Heart left ventricle (tissue), 16 donors: ENCODE data around the gene DNAH3. TPM values are rescaled to one million over a fixed set of nuclear protein-coding genes. Genes with fewer than 3 reads are reported as not detected.

Experiments
- ATAC-seq, 4 donors: fragments of 200-7000 bp; cut with Tn5 transposase; one replicate each; pipeline ENCODE4 v1.9.1; 2020 to 2022; ENCODE audit warnings: moderate library complexity in 4 of 4, mild to moderate bottlenecking in 3 of 4, moderate number of reproducible peaks in 1 of 4
- DNase-seq, 5 donors: peaks; one replicate each; pipeline ENCODE4 v3.0.0-alpha.2; 2020
- H3K27ac ChIP-seq, 12 donors: fragments of 200-600 bp; sonication (generic) in 4 of 12; one replicate each; pipeline versions ENCODE4 v1.5.0 to v1.8.0; 2016 to 2022; ENCODE audit warnings: mild to moderate bottlenecking in 2 of 12
- H3K27me3 ChIP-seq, 9 donors: fragments of 200-600 bp; sonication (generic) in 2 of 9; one replicate each; pipeline versions ENCODE4 v1.5.1 to v1.8.0; 2016 to 2022; ENCODE audit warnings: mild to moderate bottlenecking in 3 of 9
- H3K36me3 ChIP-seq, 9 donors: fragments of 200-600 bp; sonication (generic) in 2 of 9; one replicate each; pipeline versions ENCODE4 v1.5.0 to v1.8.0; 2018 to 2022; ENCODE audit warnings: mild to moderate bottlenecking in 2 of 9
- H3K4me1 ChIP-seq, 12 donors: fragments of 200-600 bp; sonication (generic) in 4 of 12; one replicate each; pipeline versions ENCODE4 v1.5.0 to v1.8.0; 2016 to 2022; ENCODE audit warnings: mild to moderate bottlenecking in 3 of 12
- H3K4me3 ChIP-seq, 12 donors: fragments of 200-600 bp; sonication (generic) in 4 of 12; one replicate each; pipeline versions ENCODE4 v1.5.0 to v1.8.0; 2017 to 2022; ENCODE audit warnings: mild to moderate bottlenecking in 9 of 12, moderate library complexity in 4 of 12
- H3K9me3 ChIP-seq, 12 donors: fragments of 200-600 bp; sonication (generic) in 4 of 12; one replicate each; pipeline versions ENCODE4 v1.5.0 to v1.8.0; 2016 to 2022; ENCODE audit warnings: mild to moderate bottlenecking in 1 of 12
- CTCF ChIP-seq, 12 donors: fragments of 200-600 bp; sonication (generic) in 4 of 12; IDR thresholded peaks; one replicate each; pipeline versions ENCODE4 v1.5.0 to v1.8.0; 2018 to 2022; ENCODE audit warnings: antibody characterized with exemption in 12 of 12, mild to moderate bottlenecking in 5 of 12
- POLR2A ChIP-seq, 2 donors: fragments of 450-650 bp; IDR thresholded peaks; one replicate each; pipeline ENCODE4 v1.6.1; 2017; ENCODE audit warnings: antibody characterized with exemption in 2 of 2, mild to moderate bottlenecking in 2 of 2, moderate library complexity in 2 of 2
- WGBS, 4 donors: extraction: QIAGEN DNeasy Blood & Tissue Kit in 2 of 4; methylation state at CpG; one replicate each; pipeline versions ENCODE4 v1.1.5 to v1.1.7; 2013 to 2018; 5-methylcytosine and 5-hydroxymethylcytosine counted together
- intact Hi-C, 10 donors: fragments of 100-400 bp; cut with DNase I; formaldehyde crosslinking; loops; one replicate each; pipeline versions ENCODE4 v1.11.1 to v1.14.2; 2022
- polyA plus RNA-seq, 2 donors: library from polyadenylated mRNA; stranded (reverse); fragments of 200-250 nt; gene quantifications; one replicate each; pipeline ENCODE4 v1.2.3, GENCODE V29; 2013
- total RNA-seq, 9 donors: library from RNA; depleted of rRNA in 2 of 9; stranded (reverse); fragments of >200 nt in 2 of 9; fragmentation: NEBNext Ultra II Directional in 3 of 9; extraction: Animal tissue kit (Norgen Biotek cat#: 25700) in 3 of 9; gene quantifications; one replicate each; pipeline versions ENCODE4 v1.1.0 to v1.2.4, GENCODE V29; 2016 to 2023
- donor health status: ischemic (EF 13 %, LVEDD 7.1; RV severe dilation, severe dysfunction).
- donor health status: healthy with polysubstance abuse.
- donor health status: DM: no; HTN: yes; CAD: no.
- donor health status: DM: no; HTN: no; CAD: no.
- donor health status: ischemic (EF 25% LVEDD 6.9; RV normal size, moderate dysfunction).
- donor health status: ischemic (EF 25% LVEDD 5.7; RV mildly dilated, moderate dysfunction).
- donor health status: healthy.
- donor health status: DM: yes; HTN: yes; CAD: no.
- donor health status: ischemic (EF 35%, LVEDD 5.7; RV mildly dilated, moderate dysfunction).
- donor health status: nonischemic (EF 11% LVEDD 7.7; RV severe dilation, severe dysfunction).
- donor health status: DM: yes; HTN: yes; CAD: no.
- donor health status: PGD.
- donor health status: ischemic (EF 29% LVEDD 5.4; RV normal size, mild dysfunction).
- donor health status: nonischemic (EF 23%, LVEDD 6.1; RV moderate dilation, normal function).

Gene DNAH3
- total and polyA plus RNA-seq, 11 donors = 0.01 to 2.0 (median 0.87) TPM

DNA sequence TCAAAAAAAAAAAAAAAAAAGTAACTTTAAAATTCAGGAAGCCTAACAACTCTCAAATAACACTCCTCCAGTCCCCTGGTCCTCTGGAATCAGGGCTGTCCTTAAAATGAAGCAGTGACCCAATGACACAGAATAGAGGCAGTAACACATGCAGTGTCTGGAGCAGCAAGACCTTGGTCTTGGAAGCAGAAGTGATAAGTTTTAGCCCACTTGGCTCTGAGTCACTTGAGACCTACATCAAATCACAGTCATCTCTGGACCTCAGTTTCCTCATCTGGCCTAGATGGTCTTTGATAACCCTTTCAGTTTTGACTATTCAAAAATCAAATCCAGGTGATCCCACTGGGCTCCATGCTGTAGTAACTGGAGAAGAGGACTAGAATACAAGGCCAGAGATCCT, 211.0 kb downstream of the DNAH3 start:
- H3K9me3 ChIP-seq = no peaks in the 10 kb centered on the region
- ATAC-seq = no peak
- H3K36me3 ChIP-seq = no peaks in the 10 kb centered on the region
- H3K4me1 ChIP-seq = peaks cover 0 to 15% (median 0%) of the 10 kb centered on the region in 12 donors
- H3K27ac ChIP-seq = no peak overlapping the region
- intact Hi-C loops = loop anchor here in 1 of 10 donors (10.0 kb wide), 1 partner anchor 95 kb away; no protein-coding TSS in a partner anchor
- H3K4me3 ChIP-seq = no peak overlapping the region
- no peaks in the 10 kb centered on the region for H3K27me3 ChIP-seq
- TF ChIP-seq POLR2A (IDR thresholded peaks at IDR 0.05) (no peak), CTCF (IDR thresholded peaks at IDR 0.05) (no peak)
- DNase-seq = no peak

DNA sequence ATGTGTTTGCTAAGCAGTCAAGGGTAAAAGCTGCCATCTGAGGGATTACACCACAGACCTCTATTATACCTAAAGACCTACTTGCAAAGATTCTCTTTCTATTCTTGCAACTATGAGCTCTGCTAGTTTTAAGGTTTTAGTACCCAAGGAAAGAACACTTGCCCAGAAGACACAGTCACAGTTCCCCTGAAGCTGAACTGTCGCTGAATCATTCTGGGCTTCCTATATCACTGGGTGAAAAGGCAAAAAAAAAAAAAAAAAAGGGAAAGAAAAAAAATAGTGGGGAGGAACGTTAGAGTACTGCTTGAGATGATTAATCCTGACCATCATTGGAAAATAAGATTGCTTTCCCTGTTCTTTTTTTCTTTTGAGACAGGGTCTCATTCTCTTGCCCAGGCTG, 212.2 kb downstream of the DNAH3 start:
- ATAC-seq = no peak
- Histone ChIP-seq H3K27ac (no peak overlapping the region), H3K9me3 (no peaks in the 10 kb centered on the region), H3K27me3 (no peaks in the 10 kb centered on the region), H3K4me3 (no peak overlapping the region), H3K36me3 (no peaks in the 10 kb centered on the region), H3K4me1 (peaks cover 0 to 5% (median 0%) of the 10 kb centered on the region in 12 donors)
- DNase-seq = no peak
- TF ChIP-seq POLR2A (IDR thresholded peaks at IDR 0.05) = no peak
- no peak for TF ChIP-seq CTCF (IDR thresholded peaks at IDR 0.05)
- 54 to 72% (median 62%) methylated on average over 2 of the region's 2 CpGs for WGBS, 4 donors
- intact Hi-C loops = no loop called here

DNA sequence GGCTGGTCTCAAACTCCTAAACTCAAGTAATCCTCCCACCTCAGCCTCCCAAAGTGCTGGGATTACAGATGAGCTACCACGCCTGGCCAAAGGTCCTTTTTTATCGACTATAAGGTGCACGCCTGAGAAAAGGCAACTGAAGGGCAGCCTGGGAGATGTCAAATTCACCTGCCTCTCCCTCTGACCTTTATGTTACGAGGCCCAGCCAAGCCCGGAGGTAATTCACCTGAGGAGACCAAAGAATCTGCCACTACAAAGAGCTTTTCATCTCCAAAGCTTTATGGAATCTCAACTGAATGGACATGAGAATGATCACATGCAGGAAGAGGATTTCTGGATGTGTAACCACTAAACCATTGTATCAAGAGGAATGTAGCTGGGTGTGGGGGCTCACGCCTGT, 212.9 kb downstream of the DNAH3 start:
- Histone ChIP-seq H3K9me3 (no peaks in the 10 kb centered on the region), H3K4me3 (no peak overlapping the region), H3K27ac (no peak overlapping the region), H3K4me1 (peaks cover 0 to 5% (median 0%) of the 10 kb centered on the region in 12 donors), H3K36me3 (no peaks in the 10 kb centered on the region), H3K27me3 (no peaks in the 10 kb centered on the region)
- intact Hi-C loops = no loop called here
- ATAC-seq (no peak), DNase-seq (no peak)
- WGBS, 4 donors = 82 to 92% (median 86%) methylated on average over 6 of the region's 6 CpGs
- TF ChIP-seq POLR2A (IDR thresholded peaks at IDR 0.05) (no peak), CTCF (IDR thresholded peaks at IDR 0.05) (no peak)

- intact Hi-C loops = no loop called here
- Histone ChIP-seq H3K27me3 (no peaks in the 10 kb centered on the region), H3K36me3 (no peaks in the 10 kb centered on the region), H3K9me3 (no peaks in the 10 kb centered on the region), H3K4me3 (no peak overlapping the region), H3K27ac (no peak overlapping the region), H3K4me1 (peaks cover 0 to 22% (median 8%) of the 10 kb centered on the region in 12 donors)
- ATAC-seq = no peak
- TF ChIP-seq CTCF (IDR thresholded peaks at IDR 0.05) (no peak), POLR2A (IDR thresholded peaks at IDR 0.05) (no peak)
- DNase-seq = no peak
Observed at GRCh38 chr16:20933589-20933988, 217.1 kb downstream of the DNAH3 start.
